DOHH2 (cell line): Measurements from ENCODE around the gene FNDC3B.

Source experiments
- H3F3A ChIP-seq: fragments of 200-600 bp; sonication (generic), shearing (Covaris generic); 2 replicates; pipeline ENCODE4 v1.6.0; 2016; ENCODE audit warnings: antibody characterized with exemption, mild to moderate bottlenecking; ENCODE audit not compliant: control insufficient read depth, insufficient read depth
- H3K27ac ChIP-seq: fragments of 200-600 bp; sonication (generic); 2 replicates; pipeline ENCODE4 v1.5.1; 2014; ENCODE audit warnings: low read depth, mild to moderate bottlenecking, low read length, moderate library complexity
- H3K27me3 ChIP-seq: fragments of 200-600 bp; sonication (generic); 2 replicates; pipeline ENCODE4 v1.6.1; 2014; ENCODE audit warnings: mild to moderate bottlenecking, low read length, mixed read lengths; ENCODE audit not compliant: control insufficient read depth
- H3K36me3 ChIP-seq: fragments of 200-600 bp; sonication (generic); 2 replicates; pipeline ENCODE4 v1.6.1; 2014; ENCODE audit warnings: mild to moderate bottlenecking, low read length, moderate library complexity, mixed read lengths; ENCODE audit not compliant: control insufficient read depth
- H3K4me1 ChIP-seq: fragments of 200-600 bp; sonication (generic); 2 replicates; pipeline ENCODE4 v1.6.1; 2014; ENCODE audit warnings: mild to moderate bottlenecking, low read length, mixed read lengths; ENCODE audit not compliant: control insufficient read depth
- H3K4me2 ChIP-seq: fragments of 200-600 bp; sonication (generic); 2 replicates; pipeline ENCODE4 v1.6.0; 2014; ENCODE audit warnings: mild to moderate bottlenecking, low read length, moderate library complexity
- H3K4me3 ChIP-seq: fragments of 200-600 bp; sonication (generic); 2 replicates; pipeline ENCODE4 v1.5.1; 2014; ENCODE audit warnings: mild to moderate bottlenecking, low read length, mixed read lengths
- H3K79me2 ChIP-seq: fragments of 200-600 bp; sonication (generic); 2 replicates; pipeline ENCODE4 v1.6.1; 2014; ENCODE audit warnings: mild to moderate bottlenecking, low read length, mixed read lengths; ENCODE audit not compliant: control insufficient read depth
- H3K9me2 ChIP-seq: fragments of 200-600 bp; sonication (generic); replicated peaks from 2 replicates; pipeline ENCODE4 v1.6.1; 2014; ENCODE audit warnings: mild to moderate bottlenecking, low read length, mixed read lengths; ENCODE audit not compliant: control insufficient read depth
- H3K9me3 ChIP-seq: fragments of 200-600 bp; sonication (generic); 2 replicates; pipeline ENCODE4 v1.6.1; 2014; ENCODE audit warnings: antibody characterized with exemption, low read length, mixed read lengths; ENCODE audit not compliant: control insufficient read depth, insufficient read depth
- H4K20me1 ChIP-seq: fragments of 200-600 bp; sonication (generic); 2 replicates; pipeline ENCODE4 v1.6.0; 2014; ENCODE audit warnings: low read depth, mild to moderate bottlenecking, antibody characterized with exemption, low read length, moderate library complexity; ENCODE audit not compliant: control insufficient read depth, insufficient read depth
- CTCF ChIP-seq: fragments of 200-600 bp; sonication (generic); IDR thresholded peaks from one replicate; pipeline ENCODE4 v1.5.1; 2014; ENCODE audit warnings: antibody characterized with exemption, mild to moderate bottlenecking, low read depth, low read length; ENCODE audit not compliant: poor library complexity, severe bottlenecking
- EZH2phosphoT487 ChIP-seq: fragments of 200-600 bp; sonication (generic); IDR thresholded peaks from 2 replicates; pipeline ENCODE4 v1.6.1; 2017; ENCODE audit warnings: borderline replicate concordance, mild to moderate bottlenecking, antibody characterized with exemption, low read length, moderate library complexity, mixed read lengths

The FNDC3B gene

GRCh38 chr3:172268425-172268824 is 229.0 kb downstream of the FNDC3B start:
- no peaks in the 10 kb centered on the region for H3K9me3 ChIP-seq
- no peaks in the 10 kb centered on the region for H3K9me2 ChIP-seq
- 0 out of 2 replicates have a peak, but pooled peaks cover 5% of the 10 kb centered on the region for H3K4me1 ChIP-seq
- H3F3A ChIP-seq, result no peaks in the 10 kb centered on the region
- H3K79me2 ChIP-seq, result no peaks in the 10 kb centered on the region
- no peak overlapping the region for H3K4me2 ChIP-seq
- H4K20me1 ChIP-seq, result no peaks in the 10 kb centered on the region
- H3K27me3 ChIP-seq, result no peaks in the 10 kb centered on the region
- no peak overlapping the region for H3K4me3 ChIP-seq
- H3K36me3 ChIP-seq, result no peaks in the 10 kb centered on the region
- TF ChIP-seq EZH2phosphoT487 (no peak), CTCF (no peak)
- no peak overlapping the region for H3K27ac ChIP-seq

- Histone ChIP-seq H3K79me2 (no peaks in the 10 kb centered on the region), H3K4me2 (no peak overlapping the region), H4K20me1 (no peaks in the 10 kb centered on the region), H3K27me3 (no peaks in the 10 kb centered on the region), H3K27ac (no peak overlapping the region), H3K4me1 (0 out of 2 replicates have a peak, but pooled peaks cover 5% of the 10 kb centered on the region), H3K9me3 (no peaks in the 10 kb centered on the region), H3K36me3 (no peaks in the 10 kb centered on the region), H3K4me3 (no peak overlapping the region), H3K9me2 (no peaks in the 10 kb centered on the region), H3F3A (no peaks in the 10 kb centered on the region)
- TF ChIP-seq CTCF (no peak), EZH2phosphoT487 (no peak)
Measured at GRCh38 chr3:172268868-172269267, 229.5 kb downstream of the FNDC3B start.

- TF ChIP-seq CTCF (no peak), EZH2phosphoT487 (no peak)
- Histone ChIP-seq H3K4me1 (0 out of 2 replicates have a peak, but pooled peaks cover 5% of the 10 kb centered on the region), H3K9me2 (no peaks in the 10 kb centered on the region), H3K79me2 (no peaks in the 10 kb centered on the region), H3K27me3 (no peaks in the 10 kb centered on the region), H3K4me2 (no peak overlapping the region), H4K20me1 (no peaks in the 10 kb centered on the region), H3K9me3 (no peaks in the 10 kb centered on the region), H3F3A (no peaks in the 10 kb centered on the region), H3K27ac (no peak overlapping the region), H3K4me3 (no peak overlapping the region), H3K36me3 (no peaks in the 10 kb centered on the region)
Measured at GRCh38 chr3:172270557-172271166, 231.3 kb downstream of the FNDC3B start.
